Suprapubic skin (tissue), 4 donors: ENCODE measurements around the gene STARD9. TPM values are rescaled to one million over a fixed set of nuclear protein-coding genes. Genes with fewer than 3 reads are reported as not detected.

Experiments
- DNase-seq, 2 donors: peaks; one replicate each; pipeline ENCODE4 v3.0.0-alpha.2; 2019; ENCODE audit warnings: low spot score in 2 of 2
- H3K27ac ChIP-seq: fragments of 200-600 bp; sonication (generic); one replicate; pipeline ENCODE4 v1.5.1; 2019
- H3K27me3 ChIP-seq: fragments of 200-600 bp; sonication (generic); one replicate; pipeline ENCODE4 v1.5.1; 2019
- H3K36me3 ChIP-seq: fragments of 200-600 bp; sonication (generic); one replicate; pipeline ENCODE4 v1.5.1; 2019
- H3K4me1 ChIP-seq: fragments of 200-600 bp; sonication (generic); one replicate; pipeline ENCODE4 v1.5.1; 2019
- H3K4me3 ChIP-seq: fragments of 200-600 bp; sonication (generic); one replicate; pipeline ENCODE4 v1.5.1; 2019; ENCODE audit warnings: mild to moderate bottlenecking
- H3K9me3 ChIP-seq: fragments of 200-600 bp; sonication (generic); one replicate; pipeline ENCODE4 v1.5.1; 2019
- EP300 ChIP-seq: sonication (generic); formaldehyde crosslinking; IDR thresholded peaks from one replicate; pipeline ENCODE4 v1.6.1; 2017; ENCODE audit warnings: antibody characterized with exemption
- POLR2A ChIP-seq, 2 donors: fragments of 450-650 bp; IDR thresholded peaks; one replicate each; pipeline ENCODE4 v1.6.1; 2017; ENCODE audit warnings: antibody characterized with exemption in 2 of 2, mild to moderate bottlenecking in 2 of 2, moderate library complexity in 2 of 2
- POLR2AphosphoS5 ChIP-seq, 3 donors: sonication (generic); formaldehyde crosslinking; IDR thresholded peaks; one replicate each; pipeline ENCODE4 v1.6.1; 2017; ENCODE audit warnings: antibody characterized with exemption in 3 of 3
- WGBS: methylation state at CpG from one replicate; pipeline ENCODE4 v1.1.5; 2018; 5-methylcytosine and 5-hydroxymethylcytosine counted together
- total RNA-seq, 4 donors: library from RNA; depleted of rRNA; stranded (reverse); fragments of >200 nt; gene quantifications; one replicate each; pipeline ENCODE4 v1.1.0, GENCODE V29; 2016
- TF ChIP-seq, protein P1 (sequence below), 2 donors: fragments of 200-600 bp in 1 of 2; fragments of 450-650 bp in 1 of 2; sonication (generic) in 1 of 2; IDR thresholded peaks; one replicate each; pipeline ENCODE4 v1.5.1; 2016 to 2019; ENCODE audit warnings: antibody characterized with exemption in 2 of 2, mild to moderate bottlenecking in 1 of 2, moderate library complexity in 1 of 2

The STARD9 gene
- total RNA-seq, 4 donors from 2014 or later, result 5.0 to 24.6 (median 7.6) TPM

GRCh38 chr15:42611532-42611931 is 36.1 kb downstream of the STARD9 start:
- no peaks in the 10 kb centered on the region for H3K36me3 ChIP-seq
- no peaks in the 10 kb centered on the region for H3K27me3 ChIP-seq
- H3K9me3 ChIP-seq, result no peaks in the 10 kb centered on the region
- peaks cover 5% of the 10 kb centered on the region for H3K4me1 ChIP-seq
- no peak overlapping the region for H3K27ac ChIP-seq
- H3K4me3 ChIP-seq, result no peak overlapping the region
- no peak for TF ChIP-seq EP300
- TF ChIP-seq POLR2AphosphoS5 (IDR thresholded peaks at IDR 0.05), result no peak
- 83% methylated on average over 1 of the region's 1 CpG for WGBS
- no peak for DNase-seq

- TF ChIP-seq EP300 (no peak), POLR2A (IDR thresholded peaks at IDR 0.05) (no peak), POLR2AphosphoS5 (IDR thresholded peaks at IDR 0.05) (no peak)
- H3K36me3 ChIP-seq, result no peaks in the 10 kb centered on the region
- H3K27ac ChIP-seq, result no peak overlapping the region
- WGBS, result 86% methylated on average over 8 of the region's 8 CpGs
- no peak for DNase-seq
- H3K27me3 ChIP-seq, result no peaks in the 10 kb centered on the region
- no peak overlapping the region for H3K4me3 ChIP-seq
- no peaks in the 10 kb centered on the region for H3K9me3 ChIP-seq
- peaks cover 5% of the 10 kb centered on the region for H3K4me1 ChIP-seq
Measured at GRCh38 chr15:42612367-42612912, 37.0 kb downstream of the STARD9 start.

- Histone ChIP-seq H3K27me3 (no peaks in the 10 kb centered on the region), H3K4me1 (no peaks in the 10 kb centered on the region), H3K27ac (no peak overlapping the region), H3K9me3 (no peaks in the 10 kb centered on the region), H3K36me3 (no peaks in the 10 kb centered on the region), H3K4me3 (no peak overlapping the region)
- no peak for DNase-seq
- TF ChIP-seq POLR2A (IDR thresholded peaks at IDR 0.05) (no peak), EP300 (no peak), POLR2AphosphoS5 (IDR thresholded peaks at IDR 0.05) (no peak)
- TF ChIP-seq, protein P1, sequence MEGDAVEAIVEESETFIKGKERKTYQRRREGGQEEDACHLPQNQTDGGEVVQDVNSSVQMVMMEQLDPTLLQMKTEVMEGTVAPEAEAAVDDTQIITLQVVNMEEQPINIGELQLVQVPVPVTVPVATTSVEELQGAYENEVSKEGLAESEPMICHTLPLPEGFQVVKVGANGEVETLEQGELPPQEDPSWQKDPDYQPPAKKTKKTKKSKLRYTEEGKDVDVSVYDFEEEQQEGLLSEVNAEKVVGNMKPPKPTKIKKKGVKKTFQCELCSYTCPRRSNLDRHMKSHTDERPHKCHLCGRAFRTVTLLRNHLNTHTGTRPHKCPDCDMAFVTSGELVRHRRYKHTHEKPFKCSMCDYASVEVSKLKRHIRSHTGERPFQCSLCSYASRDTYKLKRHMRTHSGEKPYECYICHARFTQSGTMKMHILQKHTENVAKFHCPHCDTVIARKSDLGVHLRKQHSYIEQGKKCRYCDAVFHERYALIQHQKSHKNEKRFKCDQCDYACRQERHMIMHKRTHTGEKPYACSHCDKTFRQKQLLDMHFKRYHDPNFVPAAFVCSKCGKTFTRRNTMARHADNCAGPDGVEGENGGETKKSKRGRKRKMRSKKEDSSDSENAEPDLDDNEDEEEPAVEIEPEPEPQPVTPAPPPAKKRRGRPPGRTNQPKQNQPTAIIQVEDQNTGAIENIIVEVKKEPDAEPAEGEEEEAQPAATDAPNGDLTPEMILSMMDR (IDR thresholded peaks at IDR 0.05), result no peak
- WGBS, result 42% methylated on average over 2 of the region's 2 CpGs
Measured at GRCh38 chr15:42616107-42616506, 40.7 kb downstream of the STARD9 start.

DNA sequence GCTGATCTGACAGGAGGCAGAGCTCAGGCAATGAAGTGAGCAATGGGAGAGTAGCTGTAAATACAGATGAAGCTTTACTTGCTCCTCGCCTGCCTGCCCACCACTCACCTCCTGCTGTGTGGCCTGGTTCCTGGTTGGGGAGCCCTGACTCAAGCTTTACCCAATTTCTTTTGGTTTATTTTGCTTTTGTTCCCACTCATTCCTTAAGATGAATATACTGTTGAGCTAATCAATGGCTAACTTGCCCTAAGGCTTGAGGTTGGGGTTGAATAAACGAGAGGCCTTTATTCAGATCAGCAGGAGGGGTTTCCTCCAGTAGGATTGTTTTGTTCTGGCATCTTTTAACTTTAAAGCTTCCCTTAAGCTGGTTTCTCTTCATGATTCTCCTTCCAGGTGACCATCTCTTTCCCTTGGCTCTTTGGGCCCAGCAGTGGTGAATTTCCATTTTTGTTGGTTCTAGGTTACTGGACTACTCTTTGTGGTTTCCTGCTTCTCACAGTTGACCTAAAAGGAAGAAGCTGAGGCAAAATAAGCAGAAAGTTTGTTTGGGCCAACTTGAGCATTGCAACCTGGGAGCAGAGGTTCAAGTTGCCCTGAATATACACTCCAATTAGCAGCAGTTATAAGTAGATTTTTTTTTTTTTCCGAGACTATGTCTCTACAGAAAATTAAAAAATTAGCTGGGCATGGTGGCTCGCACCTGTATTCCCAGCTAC is 44.4 kb downstream of the STARD9 start:
- DNase-seq, result no peak
- Histone ChIP-seq H3K9me3 (no peaks in the 10 kb centered on the region), H3K27ac (no peak overlapping the region), H3K27me3 (no peaks in the 10 kb centered on the region), H3K4me3 (no peak overlapping the region), H3K36me3 (no peaks in the 10 kb centered on the region), H3K4me1 (no peaks in the 10 kb centered on the region)
- TF ChIP-seq POLR2AphosphoS5 (IDR thresholded peaks at IDR 0.05), result no peak
- TF ChIP-seq, protein P1 (IDR thresholded peaks at IDR 0.05), result no peak
- TF ChIP-seq POLR2A (IDR thresholded peaks at IDR 0.05), result no peak
- no peak for TF ChIP-seq EP300
- WGBS, result 94% methylated on average over 4 of the region's 4 CpGs

DNA sequence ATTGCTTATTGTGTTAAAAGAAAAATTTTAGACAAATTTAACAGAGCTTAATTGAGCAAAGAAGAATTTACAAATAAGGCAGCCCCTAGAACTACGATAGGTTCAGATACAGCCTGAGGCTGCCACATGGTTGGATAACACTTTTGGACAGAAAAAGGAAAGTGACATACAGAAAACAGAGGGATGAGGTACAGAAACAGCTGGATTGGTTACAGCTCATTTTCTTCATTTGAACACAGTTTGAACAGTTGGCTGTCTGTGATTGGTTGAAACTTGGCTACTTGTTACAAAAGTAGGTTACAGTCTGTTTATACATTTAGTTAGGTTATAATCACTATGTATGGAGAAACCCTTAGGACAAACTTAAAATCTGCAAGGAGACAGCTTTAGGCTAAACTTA is 46.0 kb downstream of the STARD9 start:
- H3K27me3 ChIP-seq, result no peaks in the 10 kb centered on the region
- WGBS, result 97% methylated on average over 1 of the region's 1 CpG
- no peaks in the 10 kb centered on the region for H3K36me3 ChIP-seq
- no peaks in the 10 kb centered on the region for H3K9me3 ChIP-seq
- H3K27ac ChIP-seq, result no peak overlapping the region
- no peak overlapping the region for H3K4me3 ChIP-seq
- no peaks in the 10 kb centered on the region for H3K4me1 ChIP-seq
- no peak for TF ChIP-seq POLR2A (IDR thresholded peaks at IDR 0.05)
- TF ChIP-seq POLR2AphosphoS5 (IDR thresholded peaks at IDR 0.05), result no peak
- no peak for DNase-seq

DNA sequence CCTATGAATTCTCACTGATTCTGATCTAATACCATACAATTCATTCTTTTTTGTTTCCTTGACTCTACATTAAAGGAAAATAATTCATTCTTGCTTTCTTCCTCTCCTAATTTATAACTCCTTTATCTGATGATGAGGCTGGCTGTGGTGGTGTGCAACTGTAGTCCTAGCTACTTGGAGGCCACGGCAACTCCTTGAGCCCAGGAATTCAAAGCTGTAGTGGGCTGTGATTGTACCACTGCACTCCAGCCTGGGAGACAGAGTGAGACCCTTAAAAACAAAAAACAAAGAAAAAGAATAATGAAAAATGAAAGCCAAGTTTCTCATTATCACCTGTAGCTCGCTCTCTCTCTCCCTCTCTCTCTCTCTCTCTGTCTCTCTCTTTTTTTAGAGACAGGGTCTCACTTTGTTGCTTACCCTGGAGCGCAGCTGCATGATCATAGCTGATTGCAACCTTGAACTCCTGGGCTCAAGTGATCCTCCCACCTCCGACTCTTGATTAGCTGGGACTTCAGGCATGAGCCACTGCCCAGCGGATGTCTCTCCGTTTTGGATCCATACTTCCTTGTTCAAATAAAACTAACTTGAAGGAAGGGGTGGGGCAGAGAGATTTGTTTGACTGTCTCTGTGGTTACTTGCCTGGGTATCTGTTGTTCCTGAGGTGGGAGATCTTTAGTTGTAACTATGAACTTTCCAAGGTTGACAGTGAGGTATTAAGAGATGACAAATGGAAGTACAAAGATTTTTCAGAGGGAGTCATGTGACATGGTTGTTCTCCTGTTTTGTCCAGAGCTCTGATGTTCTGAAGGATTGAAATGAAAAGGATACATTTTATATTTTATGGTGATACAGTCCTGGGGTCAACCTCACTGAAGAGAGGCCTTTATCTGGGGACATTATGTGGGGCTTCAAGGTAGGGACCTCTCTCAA is 46.9 kb downstream of the STARD9 start:
- H3K9me3 ChIP-seq, result no peaks in the 10 kb centered on the region
- WGBS, result 85% methylated on average over 6 of the region's 6 CpGs
- no peak overlapping the region for H3K4me3 ChIP-seq
- H3K36me3 ChIP-seq, result no peaks in the 10 kb centered on the region
- DNase-seq, result no peak
- TF ChIP-seq, protein P1 (IDR thresholded peaks at IDR 0.05), result no peak
- no peak for TF ChIP-seq POLR2AphosphoS5 (IDR thresholded peaks at IDR 0.05)
- no peak for TF ChIP-seq EP300
- TF ChIP-seq POLR2A (IDR thresholded peaks at IDR 0.05), result no peak
- H3K27me3 ChIP-seq, result no peaks in the 10 kb centered on the region
- H3K27ac ChIP-seq, result no peak overlapping the region
- no peaks in the 10 kb centered on the region for H3K4me1 ChIP-seq
